Measurements from ENCODE around the gene GOLPH3.

Gene GOLPH3

GRCh38 chr5:32206509-32207354 is 32.6 kb upstream of the GOLPH3 start:
- no peak for DNase-seq (ENCODE audit: low read depth)
- no peak overlapping the region for H3K4me3 ChIP-seq (ENCODE audit: low read depth, low read length)
- TF ChIP-seq CTCF (conservative IDR thresholded peaks at IDR 0.05; ENCODE audit: low read depth, low read length), result no peak

- no peak overlapping the region for H3K4me3 ChIP-seq (ENCODE audit: low read depth, low read length)
- TF ChIP-seq CTCF (conservative IDR thresholded peaks at IDR 0.05; ENCODE audit: low read depth, low read length), result no peak
- DNase-seq (ENCODE audit: low read depth), result no peak
These were observed 31.9 kb upstream of the GOLPH3 start for GRCh38 chr5:32206053-32206452.

- peak; percentile 31 for DNase-seq (ENCODE audit: low read depth)
- TF ChIP-seq CTCF (conservative IDR thresholded peaks at IDR 0.05; ENCODE audit: low read depth, low read length), result no peak
- no peak overlapping the region for H3K4me3 ChIP-seq (ENCODE audit: low read depth, low read length)
These were observed 28.3 kb upstream of the GOLPH3 start for GRCh38 chr5:32202394-32202793.

GRCh38 chr5:32201122-32201753 is 27.1 kb upstream of the GOLPH3 start:
- no peak overlapping the region for H3K4me3 ChIP-seq (ENCODE audit: low read depth, low read length)
- TF ChIP-seq CTCF (conservative IDR thresholded peaks at IDR 0.05; ENCODE audit: low read depth, low read length), result no peak
- DNase-seq (ENCODE audit: low read depth), result peak; percentile 69

GRCh38 chr5:32197032-32197431 is 22.9 kb upstream of the GOLPH3 start:
- H3K4me3 ChIP-seq (ENCODE audit: low read depth, low read length), result no peak overlapping the region
- TF ChIP-seq CTCF (conservative IDR thresholded peaks at IDR 0.05; ENCODE audit: low read depth, low read length), result no peak
- no peak for DNase-seq (ENCODE audit: low read depth)

GRCh38 chr5:32195265-32195664 is 21.1 kb upstream of the GOLPH3 start:
- no peak overlapping the region for H3K4me3 ChIP-seq (ENCODE audit: low read depth, low read length)
- TF ChIP-seq CTCF (conservative IDR thresholded peaks at IDR 0.05; ENCODE audit: low read depth, low read length), result no peak
- no peak for DNase-seq (ENCODE audit: low read depth)
